ENCODE results near the gene ANKHD1.
A peak's percentile ranks its signal among the peaks of the same experiment; 100 is the strongest.

ANKHD1 gene

GRCh38 chr5:140545606-140546005, 144.0 kb downstream of the ANKHD1 start:
- no peak for DNase-seq

DNA sequence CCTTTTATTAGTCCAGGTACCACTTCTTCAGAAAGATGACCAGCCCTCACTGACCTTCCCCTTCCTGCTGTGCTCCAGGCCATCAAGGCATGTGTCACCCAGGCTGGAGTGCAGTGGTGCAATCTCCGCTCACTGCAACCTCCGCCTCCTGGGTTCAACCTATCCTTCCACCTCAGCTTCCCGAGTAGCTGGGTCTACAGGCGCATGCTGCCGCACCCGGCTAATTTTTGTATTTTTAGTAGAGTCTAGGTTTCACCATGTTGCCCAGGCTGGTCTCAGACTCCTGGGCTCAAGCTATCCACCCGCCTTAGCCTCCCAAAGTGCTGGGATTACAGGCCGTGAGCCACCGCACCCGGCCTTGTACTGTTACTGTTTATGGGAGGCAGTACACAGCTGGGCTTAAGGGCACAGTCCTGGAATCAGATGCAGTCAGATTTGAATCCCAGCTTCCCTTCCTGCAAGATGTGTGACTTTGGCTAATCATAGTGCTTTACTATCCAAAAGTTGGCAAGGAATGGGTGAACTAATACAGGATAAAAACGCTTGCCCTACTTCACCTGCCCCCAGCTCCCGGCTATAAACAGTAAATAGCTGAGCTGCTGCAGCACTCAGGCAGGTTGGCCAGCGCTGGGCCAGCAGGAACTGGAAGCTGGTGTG, 145.3 kb downstream of the ANKHD1 start:
- DNase-seq: no peak

- peak; percentile 78 to 81 for DNase-seq
Observed at GRCh38 chr5:140547508-140548299, 146.1 kb downstream of the ANKHD1 start, which contains the start of gene EIF4EBP3. Gene EIF4EBP3, plus strand, starts transcription at chr5:140547662. Its CDS starts 76 bp downstream, at chr5:140547738.

- DNase-seq: no peak
Observed at GRCh38 chr5:140548300-140548688, 146.7 kb downstream of the ANKHD1 start.

GRCh38 chr5:140548791-140549190, 147.2 kb downstream of the ANKHD1 start:
- no peak for DNase-seq

DNA sequence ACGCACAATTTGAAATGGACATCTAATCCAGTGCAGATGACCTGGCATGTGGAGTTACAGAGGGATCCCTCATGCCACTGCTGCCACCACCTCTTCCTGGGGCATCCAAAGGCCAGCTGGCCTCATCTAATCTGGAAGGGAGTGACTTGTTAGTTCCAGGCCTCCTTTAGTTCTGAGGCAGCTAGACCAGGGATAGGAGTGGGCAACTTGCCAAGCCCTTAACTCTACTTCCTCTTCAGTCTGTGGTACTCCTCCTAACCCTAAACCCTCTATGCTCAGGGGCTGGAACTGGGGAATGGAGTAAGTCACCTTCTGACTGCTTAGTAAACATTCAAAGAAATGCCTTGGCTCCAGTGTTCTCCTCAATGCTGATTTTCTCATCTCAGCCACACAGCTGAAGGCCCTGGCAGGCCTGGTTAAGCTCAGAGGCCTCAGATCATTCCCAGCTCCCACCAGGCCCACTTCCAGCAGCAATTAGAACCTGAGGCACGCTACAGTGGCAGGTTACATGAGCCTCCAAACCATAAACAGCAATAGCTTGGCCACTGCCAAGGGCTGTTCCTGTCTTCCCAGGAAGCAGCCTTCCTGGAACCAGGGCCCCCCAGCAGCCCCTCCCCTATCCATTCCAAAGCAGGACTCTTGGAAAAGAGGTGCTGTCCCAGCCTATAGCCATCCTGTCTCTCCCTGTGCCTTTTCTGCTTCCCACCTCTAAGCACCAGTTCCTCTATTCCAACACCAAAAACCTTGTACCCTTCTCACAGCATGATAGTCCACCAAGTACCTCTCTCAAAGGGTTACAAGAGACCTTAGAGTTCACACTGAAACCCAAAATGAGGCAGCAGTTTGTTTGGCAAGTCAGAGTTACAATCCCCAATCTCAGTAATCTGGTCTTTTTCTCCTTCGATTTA, 147.9 kb downstream of the ANKHD1 start:
- no peak for DNase-seq

DNA sequence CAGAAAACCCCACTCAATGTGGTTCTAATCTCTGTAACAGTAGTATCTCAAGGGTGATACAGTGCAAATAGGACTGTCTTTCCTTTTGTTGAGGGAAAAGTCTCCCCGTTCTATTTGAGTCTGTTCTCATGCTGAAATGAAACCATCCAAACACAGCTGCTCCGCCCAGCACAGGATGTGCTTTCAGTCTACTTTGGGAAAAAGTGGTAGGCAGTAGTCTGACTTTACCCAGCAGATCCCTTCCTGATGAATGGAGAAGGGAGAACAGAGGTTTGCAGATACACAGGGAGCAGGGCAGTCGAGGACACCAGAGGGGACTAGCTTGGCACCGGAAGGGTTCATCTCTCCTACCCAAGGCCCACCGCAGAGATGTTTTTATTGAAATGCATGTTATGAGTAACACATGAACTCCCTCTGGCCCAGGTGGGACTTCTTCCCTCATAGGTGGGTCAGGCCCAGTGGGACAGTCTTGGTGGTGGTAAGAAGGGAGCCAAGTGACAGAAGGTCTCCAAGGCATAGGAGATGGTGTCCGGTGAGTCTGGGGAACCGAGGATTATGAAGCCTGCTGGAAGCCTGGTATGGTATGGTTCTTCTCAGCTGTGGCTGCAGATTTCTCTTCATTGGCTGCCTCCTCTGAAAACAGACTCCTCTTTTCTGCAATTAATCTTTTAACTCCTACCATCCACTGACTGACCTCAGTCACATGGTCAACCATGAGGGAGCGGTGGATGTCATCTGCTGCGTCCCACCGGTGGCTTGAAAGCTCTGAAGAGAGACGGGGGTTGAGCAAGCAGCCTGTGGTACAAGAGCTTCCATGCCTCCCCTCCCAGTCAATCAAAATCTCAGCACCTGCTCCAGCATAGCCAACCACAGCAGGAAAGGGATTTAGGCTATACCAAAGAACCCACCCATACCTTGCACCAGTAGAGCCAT, 148.8 kb downstream of the ANKHD1 start:
- DNase-seq: no peak

GRCh38 chr5:140551872-140552271, 150.2 kb downstream of the ANKHD1 start:
- no peak for DNase-seq

- no peak for DNase-seq
Observed at GRCh38 chr5:140553657-140554056, 152.0 kb downstream of the ANKHD1 start.

GRCh38 chr5:140554454-140554853, 152.8 kb downstream of the ANKHD1 start:
- DNase-seq: no peak

- DNase-seq: no peak
Observed at GRCh38 chr5:140555747-140556312, 154.2 kb downstream of the ANKHD1 start.

GRCh38 chr5:140556438-140556837, 154.8 kb downstream of the ANKHD1 start:
- DNase-seq: no peak

GRCh38 chr5:140557136-140557805, 155.6 kb downstream of the ANKHD1 start, which contains the start of gene SRA1:
Gene SRA1, minus strand, starts transcription at chr5:140557473. Its CDS starts 21 bp downstream, at chr5:140557452.
- peak; percentile 83 to 85 for DNase-seq

GRCh38 chr5:140557965-140558364, 156.3 kb downstream of the ANKHD1 start:
- no peak for DNase-seq

DNA sequence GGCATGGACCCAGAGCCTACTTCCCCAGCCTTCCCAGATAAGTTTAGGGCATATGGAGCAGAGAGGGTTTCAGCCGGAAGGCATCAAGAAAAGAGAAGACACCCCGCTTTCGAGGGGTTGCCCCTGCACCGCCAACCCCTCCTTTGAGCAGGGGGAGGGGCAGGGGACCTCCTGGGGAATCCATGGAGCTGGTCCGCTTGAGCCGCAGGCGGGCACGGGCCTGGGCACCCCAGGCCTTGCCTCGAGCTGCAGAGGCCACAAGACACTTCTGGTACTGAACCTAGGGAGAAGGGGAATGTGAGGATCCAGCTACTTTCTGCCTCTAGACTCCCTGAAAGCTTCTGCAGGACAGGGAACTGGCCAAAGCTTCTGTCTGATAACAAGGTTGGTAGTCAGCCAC, 156.9 kb downstream of the ANKHD1 start:
- no peak for DNase-seq

DNA sequence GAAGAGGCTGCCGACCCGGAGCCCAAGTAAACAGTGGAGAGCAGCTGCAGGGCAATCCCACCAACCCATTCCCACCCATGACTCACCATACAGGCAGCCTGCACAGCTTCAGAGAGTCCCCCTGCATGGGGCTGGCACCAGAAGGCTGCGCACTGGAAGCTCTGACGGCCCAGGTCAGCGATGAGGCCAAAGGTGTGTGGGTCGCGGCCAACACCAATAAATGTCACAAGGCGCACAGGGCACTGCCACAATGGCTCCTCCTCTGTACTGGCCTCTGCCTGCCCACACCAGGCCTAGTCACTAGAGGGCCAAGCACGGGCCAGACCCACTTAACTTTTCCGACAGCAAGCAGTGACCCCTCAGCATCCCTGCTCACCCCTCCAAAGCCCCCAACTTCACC, 158.6 kb downstream of the ANKHD1 start:
- no peak for DNase-seq

DNA sequence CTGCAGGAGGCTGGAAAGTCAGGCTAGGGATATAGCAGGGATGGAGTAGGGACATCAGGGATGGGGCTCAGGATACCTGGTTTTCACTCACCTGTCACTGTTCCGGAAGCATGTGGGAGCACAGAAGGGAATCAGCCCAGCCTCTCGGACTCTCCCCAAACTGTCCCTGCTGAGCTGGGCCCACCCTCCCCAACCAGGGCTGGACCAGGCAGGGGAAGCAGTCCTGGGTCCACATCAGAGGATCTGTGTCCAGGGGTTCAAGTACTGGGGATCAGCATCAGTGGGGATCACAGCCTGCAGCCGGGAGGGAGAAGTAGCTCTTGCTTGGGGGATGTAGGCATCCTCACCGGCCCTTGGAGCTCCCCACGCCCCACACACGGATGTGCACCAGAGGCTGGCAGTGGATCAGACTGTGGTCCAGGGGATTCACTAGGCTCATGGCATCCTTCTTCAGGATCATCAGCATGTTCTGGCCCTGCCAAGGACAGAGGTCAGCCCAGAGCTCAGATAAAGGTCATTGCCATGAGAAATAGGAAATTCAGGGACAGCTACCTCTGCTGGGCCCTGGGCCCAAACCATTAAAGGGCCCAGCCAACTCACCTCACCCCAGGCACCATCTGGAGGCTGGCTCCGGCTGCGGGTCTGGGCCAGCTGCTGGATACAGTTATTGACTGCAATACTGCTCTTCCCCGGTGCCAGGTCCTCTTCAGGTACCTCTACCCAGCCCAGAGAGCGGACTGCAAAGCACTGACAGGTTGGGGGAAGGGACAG, 160.3 kb downstream of the ANKHD1 start:
- no peak for DNase-seq

DNA sequence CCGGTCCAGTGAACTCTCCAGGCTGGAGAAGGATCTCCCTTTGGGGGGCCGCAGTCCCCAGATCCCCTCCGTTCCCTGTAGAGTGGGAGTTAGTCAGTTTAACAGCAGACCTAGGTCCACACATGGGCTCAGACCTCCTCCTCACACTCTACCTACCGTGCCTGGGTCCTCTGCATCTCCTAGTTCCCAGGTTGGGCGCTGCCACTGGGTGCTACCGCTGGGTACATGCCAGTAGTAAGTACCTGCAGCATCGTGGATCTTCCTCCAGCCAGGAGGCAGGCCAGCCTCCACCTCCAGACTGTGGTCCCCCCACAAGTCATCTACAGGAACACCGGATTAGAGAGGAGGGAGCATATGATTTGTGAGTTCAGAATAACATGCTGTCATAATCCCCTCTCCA, 162.0 kb downstream of the ANKHD1 start:
- DNase-seq: no peak

DNA sequence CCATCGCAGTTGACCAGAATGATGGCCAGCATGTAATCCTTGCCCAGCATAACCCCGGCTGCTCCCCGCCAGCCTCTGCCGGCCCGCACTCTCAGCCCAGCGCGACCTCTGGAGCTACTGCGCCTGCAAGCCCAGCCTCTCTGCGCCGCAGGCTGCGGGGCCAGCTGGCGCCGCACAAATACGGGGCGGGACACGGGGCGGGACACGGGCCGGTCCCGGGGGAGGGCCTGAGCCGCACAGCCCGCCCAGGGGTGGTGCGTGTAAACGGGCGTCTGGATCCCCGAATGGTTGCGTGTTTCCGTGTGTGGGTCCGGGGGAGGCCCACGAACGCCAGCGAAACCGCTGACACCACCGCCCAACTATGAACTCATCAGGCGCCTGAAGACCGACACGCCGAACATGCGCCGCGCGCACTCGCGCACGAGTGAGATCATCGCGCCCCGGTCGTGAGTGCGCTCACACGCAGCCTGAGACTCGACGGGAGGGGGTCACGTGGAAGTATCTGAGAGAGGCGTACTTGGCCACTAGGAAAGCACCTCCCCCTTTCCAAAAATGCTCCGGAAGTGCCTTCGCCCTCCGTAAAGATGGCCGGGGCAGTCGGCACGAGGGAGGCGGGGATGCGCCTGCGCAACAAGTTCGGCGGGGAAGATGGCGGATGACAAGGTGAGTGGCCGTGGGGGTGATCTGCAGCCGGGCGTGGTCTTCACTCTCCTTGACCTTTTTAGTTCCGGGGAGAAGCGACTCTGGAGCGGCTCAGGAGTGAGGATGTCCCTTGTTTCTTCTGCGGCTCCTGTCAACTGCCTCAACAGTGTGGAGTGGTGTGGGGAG, 162.8 kb downstream of the ANKHD1 start, which contains the start of the genes APBB3 and SLC35A4:
Gene APBB3, minus strand, starts transcription at position 403 of the 828 bp plus-strand sequence. Its CDS starts 353 bp downstream, at position 50.
Gene SLC35A4, plus strand, starts transcription at position 633 of the 828 bp plus-strand sequence. CDS start 2,342 bp downstream, outside the sequence.
- peak; percentile 86 to 90 for DNase-seq

Data from stimulated activated CD4-positive, alpha-beta T cell treated with anti-CD3 and anti-CD28 coated beads, Interleukin-2, amount 100 ng/mL, for 48 hours (primary cell).